Mesothelial cell of epicardium (in vitro differentiated cells): ENCODE measurements around the gene SZT2. TPM values are rescaled to one million over a fixed set of nuclear protein-coding genes. Genes with fewer than 3 reads are reported as not detected.

Experiments used
- DNase-seq, 2 experiments: peaks; one replicate each; pipeline ENCODE4 v3.0.0; 2021; ENCODE audit warnings: low spot score in 2 of 2; ENCODE audit not compliant: unreplicated experiment in 2 of 2
- H3K27ac Mint-ChIP-seq: 2 replicates; pipeline ENCODE4 v1.8.0; 2021; ENCODE audit warnings: mixed read lengths
- H3K27me3 Mint-ChIP-seq: 2 replicates; pipeline ENCODE4 v1.8.0; 2021; ENCODE audit warnings: low read depth, mixed read lengths
- H3K36me3 Mint-ChIP-seq: 2 replicates; pipeline ENCODE4 v1.8.0; 2021; ENCODE audit warnings: mixed read lengths
- H3K4me1 Mint-ChIP-seq: 2 replicates; pipeline ENCODE4 v1.8.0; 2021; ENCODE audit warnings: mixed read lengths
- H3K4me3 Mint-ChIP-seq: 2 replicates; pipeline ENCODE4 v1.8.0; 2021; ENCODE audit warnings: mild to moderate bottlenecking, moderate library complexity, mixed read lengths
- H3K9me3 Mint-ChIP-seq: 2 replicates; pipeline ENCODE4 v1.8.0; 2021; ENCODE audit warnings: mixed read lengths
- CTCF ChIP-seq: fragments of 200-600 bp; sonication (generic); IDR thresholded peaks from one replicate; pipeline ENCODE4 v1.5.0; 2021; ENCODE audit warnings: antibody characterized with exemption; ENCODE audit not compliant: unreplicated experiment
- total RNA-seq: library from RNA; stranded (reverse); gene quantifications from 3 replicates; pipeline ENCODE4 v1.2.1, GENCODE V29; 2021

SZT2 gene
- total RNA-seq, 1 donor from 2014 or later = 97.4 TPM

GRCh38 chr1:43421396-43421795 lies 31.7 kb downstream of the SZT2 start:
- peaks cover 25% of the 10 kb centered on the region for H3K36me3 Mint-ChIP-seq
- H3K4me1 Mint-ChIP-seq = no peaks in the 10 kb centered on the region
- no peaks in the 10 kb centered on the region for H3K9me3 Mint-ChIP-seq

GRCh38 chr1:43421976-43422750 lies 32.5 kb downstream of the SZT2 start:
- DNase-seq = no peak
- no peak for TF ChIP-seq CTCF

More at GRCh38 chr1:43421396-43421795, 31.7 kb downstream of the SZT2 start:
- Mint-ChIP-seq H3K4me3 (no peak overlapping the region), H3K27ac (no peak overlapping the region), H3K27me3 (no peaks in the 10 kb centered on the region)
- DNase-seq = no peak
- no peak for TF ChIP-seq CTCF

GRCh38 chr1:43422995-43423671 lies 33.4 kb downstream of the SZT2 start:
- Mint-ChIP-seq H3K27ac (no peak overlapping the region), H3K27me3 (no peaks in the 10 kb centered on the region), H3K9me3 (no peaks in the 10 kb centered on the region), H3K4me1 (no peaks in the 10 kb centered on the region), H3K4me3 (no peak overlapping the region), H3K36me3 (peaks cover 34% of the 10 kb centered on the region)
- DNase-seq = no peak
- no peak for TF ChIP-seq CTCF

More at GRCh38 chr1:43421976-43422750, 32.5 kb downstream of the SZT2 start:
- Mint-ChIP-seq H3K4me3 (no peak overlapping the region), H3K27me3 (no peaks in the 10 kb centered on the region), H3K27ac (no peak overlapping the region), H3K9me3 (no peaks in the 10 kb centered on the region), H3K36me3 (peaks cover 32% of the 10 kb centered on the region), H3K4me1 (no peaks in the 10 kb centered on the region)

GRCh38 chr1:43423672-43424550 lies 34.2 kb downstream of the SZT2 start:
- Mint-ChIP-seq H3K4me3 (no peak overlapping the region), H3K27ac (no peak overlapping the region), H3K36me3 (peaks cover 34% of the 10 kb centered on the region), H3K4me1 (no peaks in the 10 kb centered on the region), H3K27me3 (no peaks in the 10 kb centered on the region), H3K9me3 (no peaks in the 10 kb centered on the region)
- TF ChIP-seq CTCF = no peak
- no peak for DNase-seq

GRCh38 chr1:43425045-43425444 lies 35.3 kb downstream of the SZT2 start:
- DNase-seq = no peak
- Mint-ChIP-seq H3K4me3 (no peak overlapping the region), H3K36me3 (peaks cover 33% of the 10 kb centered on the region), H3K27ac (no peak overlapping the region), H3K27me3 (no peaks in the 10 kb centered on the region), H3K9me3 (no peaks in the 10 kb centered on the region), H3K4me1 (no peaks in the 10 kb centered on the region)
- TF ChIP-seq CTCF = no peak
